HCT116 (cell line): ENCODE measurements around the gene DGCR8. TPM values are rescaled to one million over a fixed set of nuclear protein-coding genes. Genes with fewer than 3 reads are reported as not detected.

Experiments
- ATAC-seq: fragments of 200-7000 bp; cut with Tn5 transposase; 2 replicates; pipeline ENCODE4 v1.9.1; 2020; ENCODE audit warnings: mild to moderate bottlenecking, moderate library complexity
- BruUV-seq: library from RNA; stranded (reverse); fragments of 400-500 nt; replicated peaks from 2 replicates; lab custom pipeline; 2021; lab: Mats Ljungman, UMichigan
- CTCF ChIA-PET: fragments of 300-600 bp; sonication (Branson Sonifier 250); formaldehyde crosslinking; loops from one replicate; lab custom pipeline; 2021; ENCODE audit warnings: antibody characterized with exemption; lab: Charles Lee
- POLR2A ChIA-PET: fragments of 300-600, 350-600 bp; sonication (Branson Sonifier 250); formaldehyde crosslinking; loops from one replicate; lab custom pipeline; 2021; ENCODE audit warnings: antibody characterized with exemption; lab: Charles Lee
- RAD21 ChIA-PET, 2 experiments: fragments of 300-600 bp; sonication (Branson Sonifier 250); formaldehyde crosslinking; loops; one replicate each; lab custom pipeline; 2023; ENCODE audit warnings: low total read pairs in 2 of 2; ENCODE audit not compliant: uncharacterized antibody in 2 of 2, unreplicated experiment in 2 of 2, low non-redundant PET in 1 of 2; lab: Charles Lee
- DNase-seq: peaks from one replicate; pipeline ENCODE4 v3.0.0-alpha.2; 2010; ENCODE audit warnings: low read depth, low spot score
- H2AFZ ChIP-seq: fragments of 200-600 bp; shearing (Covaris generic), sonication (generic); 2 replicates; pipeline ENCODE4 v1.6.1; 2017; ENCODE audit warnings: low read depth, mixed run types, mixed read lengths, antibody characterized with exemption, low read length; ENCODE audit not compliant: poor library complexity, severe bottlenecking
- H3K27ac ChIP-seq: 2 replicates; pipeline ENCODE4 v1.5.1; 2012; ENCODE audit warnings: low read depth, low read length
- H3K27me3 ChIP-seq: fragments of 200-600 bp; sonication (generic); 2 replicates; pipeline ENCODE4 v1.6.1; 2016; ENCODE audit warnings: mixed run types, low read length, mixed read lengths; ENCODE audit not compliant: insufficient read depth
- H3K36me3 ChIP-seq, 2 experiments: fragments of 200-500 bp in 1 of 2; fragments of 200-600 bp in 1 of 2; sonication (Bioruptor generic) in 1 of 2; sonication (generic) in 1 of 2; 2 replicates each; pipeline versions ENCODE4 v1.5.1 to v1.6.1; 2014 to 2016; ENCODE audit warnings: low read length in 2 of 2, inconsistent platforms in 1 of 2, mixed read lengths in 1 of 2, mixed run types in 1 of 2; ENCODE audit not compliant: insufficient read depth in 2 of 2, control insufficient read depth in 1 of 2
- H3K4me1 ChIP-seq, 2 experiments: fragments of 200-600 bp in 1 of 2; sonication (generic) in 1 of 2; 2 replicates each; pipeline versions ENCODE4 v1.5.1 to v1.6.1; 2012 to 2017; ENCODE audit warnings: low read length in 2 of 2, inconsistent platforms in 1 of 2, mild to moderate bottlenecking in 1 of 2, mixed read lengths in 1 of 2, mixed run types in 1 of 2, moderate library complexity in 1 of 2; ENCODE audit not compliant: insufficient read depth in 2 of 2, control insufficient read depth in 1 of 2
- H3K4me2 ChIP-seq: fragments of 200-600 bp; sonication (generic); 2 replicates; pipeline ENCODE4 v1.6.1; 2017; ENCODE audit warnings: mixed run types, low read length, mixed read lengths
- H3K4me3 ChIP-seq, 2 experiments: fragments of 200-600 bp in 1 of 2; sonication (generic) in 1 of 2; replicated peaks in 1 of 2; 2 replicates each; pipeline ENCODE4 v1.5.1; 2011 to 2016; ENCODE audit warnings: low read length in 2 of 2, control low read depth in 1 of 2, low read depth in 1 of 2, mild to moderate bottlenecking in 1 of 2, mixed read lengths in 1 of 2, mixed run types in 1 of 2
- H3K79me2 ChIP-seq: fragments of 200-600 bp; sonication (generic); 2 replicates; pipeline ENCODE4 v1.6.1; 2017; ENCODE audit warnings: mild to moderate bottlenecking, mixed run types, low read length, moderate library complexity, mixed read lengths; ENCODE audit not compliant: insufficient read depth
- H3K9ac ChIP-seq: fragments of 200-600 bp; sonication (generic); 2 replicates; pipeline ENCODE4 v1.6.1; 2016; ENCODE audit warnings: low read length, mixed read lengths
- H3K9me2 ChIP-seq: fragments of 200-600 bp; sonication (generic), shearing (Covaris generic); 2 replicates; pipeline ENCODE4 v1.6.1; 2017; ENCODE audit warnings: mixed run types, mild to moderate bottlenecking, moderate library complexity; ENCODE audit not compliant: insufficient read depth
- H3K9me3 ChIP-seq, 2 experiments: fragments of 200-500 bp in 1 of 2; fragments of 200-600 bp in 1 of 2; sonication (Bioruptor generic) in 1 of 2; sonication (generic) in 1 of 2; 2 replicates each; pipeline ENCODE4 v1.6.1; 2014 to 2017; ENCODE audit warnings: low read length in 2 of 2, mixed read lengths in 2 of 2, inconsistent platforms in 1 of 2, low read depth in 1 of 2, mild to moderate bottlenecking in 1 of 2, mixed run types in 1 of 2, moderate library complexity in 1 of 2; ENCODE audit not compliant: control insufficient read depth in 1 of 2, insufficient read depth in 1 of 2
- H4K20me1 ChIP-seq: fragments of 200-600 bp; sonication (generic), shearing (Covaris generic); 2 replicates; pipeline ENCODE4 v1.6.1; 2017; ENCODE audit warnings: mixed run types, mild to moderate bottlenecking, moderate library complexity; ENCODE audit not compliant: insufficient read depth
- CTCF ChIP-seq, 3 experiments: fragments of 200-600 bp in 1 of 3; sonication (generic) in 1 of 3; IDR thresholded peaks in 2 of 3; conservative IDR thresholded peaks in 1 of 3; 2 replicates each; pipeline ENCODE4 v1.5.1; 2012 to 2017; ENCODE audit warnings: low read depth in 2 of 3, low read length in 2 of 3, antibody characterized with exemption in 1 of 3, borderline replicate concordance in 1 of 3, control low read depth in 1 of 3, mild to moderate bottlenecking in 1 of 3, mixed read lengths in 1 of 3, mixed run types in 1 of 3, moderate library complexity in 1 of 3; ENCODE audit not compliant: insufficient read depth in 1 of 3
- MAX ChIP-seq: IDR thresholded peaks from 2 replicates; pipeline ENCODE4 v1.6.1; 2012
- SP1 ChIP-seq: IDR thresholded peaks from 2 replicates; pipeline ENCODE4 v1.6.1; 2012; ENCODE audit warnings: low read depth
- intact Hi-C: fragments of 100-400 bp; cut with micrococcal nuclease; formaldehyde crosslinking; loops from 2 replicates; pipeline ENCODE4 v1.10.0; 2022
- total RNA-seq: library from RNA; stranded (reverse); gene quantifications from one replicate; pipeline ENCODE4 v1.2.1, GENCODE V29; 2021; ENCODE audit not compliant: unreplicated experiment

The DGCR8 gene
- total RNA-seq, 1 experiment from 2014 or later, result 43.8 TPM

GRCh38 chr22:20111045-20111688 is 31.1 kb downstream of the DGCR8 start:
- Histone ChIP-seq H3K9ac (peak overlapping the region; percentile 4; the same call in 1 of the 2 replicates), H3K4me2 (no peak overlapping the region), H3K79me2 (peaks cover 25% of the 10 kb centered on the region), H2AFZ (no peak overlapping the region), H3K4me3 (no peak overlapping the region), H3K36me3 (peaks cover 22 to 65% of the 10 kb centered on the region in 2 experiments; a peak in 3 of 4 replicates), H3K9me3 (no peaks in the 10 kb centered on the region), H3K27me3 (no peaks in the 10 kb centered on the region), H3K9me2 (no peaks in the 10 kb centered on the region), H3K4me1 (peaks cover 8 to 12% of the 10 kb centered on the region in 2 experiments), H4K20me1 (no peaks in the 10 kb centered on the region), H3K27ac (peak overlapping the region; percentile 34)
- intact Hi-C loops, result loop anchor here (10.0 kb wide), 1 partner anchor 146 kb away; no protein-coding TSS in a partner anchor
- ATAC-seq (peak; percentile 75), DNase-seq (peak; percentile 51)
- ChIA-PET POLR2A (no interaction called here), CTCF (no interaction called here), RAD21 (no interaction called here)
- TF ChIP-seq CTCF (IDR thresholded peaks at IDR 0.05 in 2 of 3, conservative IDR thresholded peaks at IDR 0.05 in 1 of 3; ENCODE audit: borderline replicate concordance in 1 of 3, insufficient read depth in 1 of 3, low read depth in 2 of 3, low read length in 2 of 3) (peak; percentile 23 to 77 (median 74); a peak in 5 of 6 replicates), SP1 (no peak), MAX (0 out of 2 replicates have a peak, but pooled peaks have one; percentile 24)
- BruUV-seq, result no TSS peak
